Transverse colon (tissue), 4 donors: ENCODE measurements around the gene WWOX.

ENCODE experiments used
- CTCF ChIP-seq, 5 experiments: fragments of 200-600 bp in 3 of 5; fragments of 450-650 bp in 2 of 5; sonication (generic) in 3 of 5; IDR thresholded peaks; 1 replicate in 2 of 5; 2 replicates in 3 of 5; pipeline ENCODE4 v1.5.1; 2016 to 2017; ENCODE audit warnings: antibody characterized with exemption in 5 of 5, inconsistent platforms in 3 of 5, mild to moderate bottlenecking in 2 of 5, moderate library complexity in 1 of 5
- POLR2A ChIP-seq: fragments of 450-650 bp; IDR thresholded peaks from one replicate; pipeline ENCODE4 v1.6.1; 2016; ENCODE audit warnings: antibody characterized with exemption, mild to moderate bottlenecking, moderate library complexity
- POLR2AphosphoS5 ChIP-seq, 3 donors: sonication (generic); formaldehyde crosslinking; IDR thresholded peaks; one replicate each; pipeline ENCODE4 v1.6.1; 2016; ENCODE audit warnings: antibody characterized with exemption in 3 of 3

GRCh38 chr16:79172976-79173500 is 1073.6 kb downstream of the WWOX start:
- no peak for TF ChIP-seq POLR2AphosphoS5 (IDR thresholded peaks at IDR 0.05)
- no peak for TF ChIP-seq CTCF (IDR thresholded peaks at IDR 0.05)
- no peak for TF ChIP-seq POLR2A
